COLO668 (cell line): ENCODE data around the gene PTGER3.

Experiments used
- DNase-seq: peaks from one replicate; lab custom pipeline; 2025; ENCODE audit not compliant: unreplicated experiment; lab: John Stamatoyannopoulos, UW

PTGER3 gene

GRCh38 chr1:71053146-71053545 lies 5.5 kb upstream of the PTGER3 start:
- no peak for DNase-seq

GRCh38 chr1:71049951-71050598 lies 2.5 kb upstream of the PTGER3 start:
- peak; percentile 49 for DNase-seq

GRCh38 chr1:71046891-71047634 lies 553 bp downstream of the PTGER3 start:
- peak; percentile 66 for DNase-seq

GRCh38 chr1:71045463-71046028 lies 2.1 kb downstream of the PTGER3 start:
- no peak for DNase-seq

GRCh38 chr1:71044833-71045232 lies 2.8 kb downstream of the PTGER3 start:
- no peak for DNase-seq

- no peak for DNase-seq
Observed at GRCh38 chr1:71043065-71043464, 4.6 kb downstream of the PTGER3 start.

- DNase-seq = no peak
Observed at GRCh38 chr1:71041806-71042205, 5.8 kb downstream of the PTGER3 start.

- DNase-seq = no peak
Observed at GRCh38 chr1:71039661-71040262, 7.9 kb downstream of the PTGER3 start.

GRCh38 chr1:71038942-71039341 lies 8.7 kb downstream of the PTGER3 start:
- DNase-seq = no peak

- DNase-seq = no peak
Observed at GRCh38 chr1:71037829-71038620, 9.6 kb downstream of the PTGER3 start.

- no peak for DNase-seq
Observed at GRCh38 chr1:71037066-71037465, 10.6 kb downstream of the PTGER3 start.

- no peak for DNase-seq
Observed at GRCh38 chr1:71033136-71033535, 14.5 kb downstream of the PTGER3 start.

GRCh38 chr1:71031426-71031825 lies 16.2 kb downstream of the PTGER3 start:
- DNase-seq = no peak

- DNase-seq = no peak
Observed at GRCh38 chr1:71030026-71030425, 17.6 kb downstream of the PTGER3 start.

- no peak for DNase-seq
Observed at GRCh38 chr1:71028981-71029380, 18.6 kb downstream of the PTGER3 start.

GRCh38 chr1:71027991-71028390 lies 19.6 kb downstream of the PTGER3 start:
- DNase-seq = no peak

- no peak for DNase-seq
Observed at GRCh38 chr1:71026093-71026492, 21.5 kb downstream of the PTGER3 start.

GRCh38 chr1:71023515-71023914 lies 24.1 kb downstream of the PTGER3 start:
- DNase-seq = no peak

GRCh38 chr1:71019233-71019969 lies 28.2 kb downstream of the PTGER3 start:
- no peak for DNase-seq

- no peak for DNase-seq
Observed at GRCh38 chr1:71018791-71019190, 28.8 kb downstream of the PTGER3 start.
